Kidney epithelial cell (primary cell): ENCODE measurements around the gene ASIC1. TPM values are rescaled to one million over a fixed set of nuclear protein-coding genes. Genes with fewer than 3 reads are reported as not detected.

ENCODE experiments used
- DNase-seq: peaks from one replicate; pipeline ENCODE4 v3.0.0-alpha.2; 2010; ENCODE audit warnings: low read depth
- H3K27me3 ChIP-seq: 2 replicates; pipeline ENCODE4 v1.6.0; 2011; ENCODE audit warnings: low read length; ENCODE audit not compliant: control insufficient read depth, insufficient read depth
- H3K36me3 ChIP-seq: 2 replicates; pipeline ENCODE4 v1.5.1; 2011; ENCODE audit warnings: low read length; ENCODE audit not compliant: control insufficient read depth, insufficient read depth
- H3K4me3 ChIP-seq: 2 replicates; pipeline ENCODE4 v1.5.1; 2011; ENCODE audit warnings: low read depth, mild to moderate bottlenecking, control low read depth, low read length
- total RNA-seq: library from RNA; depleted of rRNA; stranded (reverse); fragments of >200 nt; gene quantifications from 2 replicates; pipeline ENCODE4 v1.2.3, GENCODE V29; 2015
- TF ChIP-seq, protein P1 (sequence below): IDR thresholded peaks from 2 replicates; pipeline ENCODE4 v1.5.1; 2011; ENCODE audit warnings: mild to moderate bottlenecking, moderate library complexity, low read length, control low read depth, inconsistent platforms; ENCODE audit not compliant: insufficient read depth, poor library complexity, severe bottlenecking

The ASIC1 gene
- total RNA-seq, 1 donor from 2014 or later: 0.75 TPM

DNA sequence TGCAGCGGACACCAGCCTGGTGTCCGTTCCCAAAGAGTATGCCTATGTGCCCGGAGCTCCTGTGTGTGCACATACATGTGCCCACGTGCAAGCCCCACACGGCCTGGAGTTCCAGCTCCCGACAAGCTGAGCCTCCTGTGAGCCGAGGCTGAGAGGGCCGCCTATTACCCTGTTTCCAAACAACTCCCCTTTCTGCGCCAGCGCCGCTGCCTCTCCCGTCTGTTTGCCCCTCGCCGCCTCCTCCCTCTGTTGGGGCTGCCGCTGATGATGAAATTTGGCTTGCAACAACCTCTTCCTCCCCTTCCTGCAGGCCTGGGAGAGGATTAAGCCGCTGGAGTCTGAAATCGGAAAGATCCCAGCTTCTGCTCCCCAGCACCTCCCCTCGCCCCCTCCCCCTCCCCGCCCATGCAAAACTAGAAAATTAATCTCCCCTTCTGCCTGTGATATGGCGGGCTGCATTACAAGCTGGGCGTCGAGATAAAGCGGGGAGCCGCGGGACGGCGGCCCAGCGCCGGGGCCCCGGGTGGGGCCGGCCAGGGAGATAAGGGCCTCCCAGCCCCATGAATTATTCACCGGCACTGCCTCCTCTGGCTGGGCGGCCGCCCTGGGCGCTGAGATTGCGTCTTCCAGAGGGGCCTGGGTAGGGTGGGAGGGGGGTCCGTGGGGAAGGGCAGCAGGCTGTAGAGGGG is 6.8 kb upstream of the ASIC1 start:
- peaks cover 27% of the 10 kb centered on the region for H3K27me3 ChIP-seq
- H3K4me3 ChIP-seq: no peak overlapping the region
- TF ChIP-seq, protein P1, sequence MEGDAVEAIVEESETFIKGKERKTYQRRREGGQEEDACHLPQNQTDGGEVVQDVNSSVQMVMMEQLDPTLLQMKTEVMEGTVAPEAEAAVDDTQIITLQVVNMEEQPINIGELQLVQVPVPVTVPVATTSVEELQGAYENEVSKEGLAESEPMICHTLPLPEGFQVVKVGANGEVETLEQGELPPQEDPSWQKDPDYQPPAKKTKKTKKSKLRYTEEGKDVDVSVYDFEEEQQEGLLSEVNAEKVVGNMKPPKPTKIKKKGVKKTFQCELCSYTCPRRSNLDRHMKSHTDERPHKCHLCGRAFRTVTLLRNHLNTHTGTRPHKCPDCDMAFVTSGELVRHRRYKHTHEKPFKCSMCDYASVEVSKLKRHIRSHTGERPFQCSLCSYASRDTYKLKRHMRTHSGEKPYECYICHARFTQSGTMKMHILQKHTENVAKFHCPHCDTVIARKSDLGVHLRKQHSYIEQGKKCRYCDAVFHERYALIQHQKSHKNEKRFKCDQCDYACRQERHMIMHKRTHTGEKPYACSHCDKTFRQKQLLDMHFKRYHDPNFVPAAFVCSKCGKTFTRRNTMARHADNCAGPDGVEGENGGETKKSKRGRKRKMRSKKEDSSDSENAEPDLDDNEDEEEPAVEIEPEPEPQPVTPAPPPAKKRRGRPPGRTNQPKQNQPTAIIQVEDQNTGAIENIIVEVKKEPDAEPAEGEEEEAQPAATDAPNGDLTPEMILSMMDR: no peak
- no peak for DNase-seq
- no peaks in the 10 kb centered on the region for H3K36me3 ChIP-seq

DNA sequence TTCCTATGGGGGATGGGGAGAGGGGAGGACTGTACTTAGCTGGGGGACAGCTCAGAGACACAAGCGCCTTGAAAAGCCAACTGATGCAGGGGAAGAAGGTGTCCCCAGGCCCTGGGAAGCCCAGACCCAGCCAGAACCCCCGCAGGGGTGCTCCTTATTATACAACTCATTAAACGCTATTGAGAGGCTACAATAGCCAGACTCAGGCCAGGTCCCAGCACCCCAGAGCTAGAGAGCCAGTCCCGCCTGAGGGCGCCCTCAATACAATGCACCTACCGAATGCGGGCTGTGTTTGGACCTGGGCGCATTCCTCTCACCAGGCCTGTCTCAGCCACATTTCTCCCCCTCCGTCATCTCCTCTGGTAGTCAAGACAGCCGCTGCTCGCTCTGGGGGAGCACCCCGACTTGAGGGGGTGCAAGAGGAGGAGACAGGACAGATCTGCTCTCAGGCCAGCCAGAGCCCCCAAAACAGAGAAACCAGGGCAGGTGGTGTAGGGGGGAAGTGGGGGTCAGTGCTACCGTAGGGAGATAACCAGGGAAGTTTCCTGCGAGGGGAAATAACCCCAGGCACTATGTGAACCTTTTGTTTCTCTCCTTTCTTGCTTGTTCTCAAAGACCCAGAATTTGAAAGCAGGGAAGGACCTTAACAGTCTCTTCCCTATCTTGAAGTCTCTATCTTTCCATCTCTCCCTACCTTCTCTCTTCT is 6.1 kb upstream of the ASIC1 start:
- H3K27me3 ChIP-seq: peaks cover 28% of the 10 kb centered on the region
- TF ChIP-seq, protein P1: no peak
- H3K36me3 ChIP-seq: no peaks in the 10 kb centered on the region
- no peak overlapping the region for H3K4me3 ChIP-seq
- DNase-seq: no peak

DNA sequence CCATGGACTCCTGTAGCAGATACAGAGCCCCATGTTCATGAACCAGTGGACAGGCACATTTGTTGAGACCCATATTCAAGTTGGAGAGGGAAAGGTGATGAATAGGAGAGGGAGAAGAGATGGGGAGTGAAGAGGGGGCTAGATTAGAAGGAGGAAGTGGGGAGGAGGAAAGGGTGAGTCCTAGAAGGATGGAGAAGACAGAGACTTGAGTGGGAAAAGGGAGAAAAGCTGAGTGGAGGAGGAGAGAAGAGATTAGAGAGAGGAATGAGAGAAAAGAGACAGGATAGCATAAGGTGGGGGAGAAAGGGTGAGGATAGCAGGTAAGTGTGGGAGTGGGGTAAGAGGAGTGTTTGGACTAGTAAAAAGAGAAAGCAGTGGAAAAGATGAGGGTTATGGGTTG is 4.9 kb upstream of the ASIC1 start:
- Histone ChIP-seq H3K4me3 (no peak overlapping the region), H3K27me3 (peaks cover 38% of the 10 kb centered on the region), H3K36me3 (no peaks in the 10 kb centered on the region)
- no peak for DNase-seq
- TF ChIP-seq, protein P1: no peak

DNA sequence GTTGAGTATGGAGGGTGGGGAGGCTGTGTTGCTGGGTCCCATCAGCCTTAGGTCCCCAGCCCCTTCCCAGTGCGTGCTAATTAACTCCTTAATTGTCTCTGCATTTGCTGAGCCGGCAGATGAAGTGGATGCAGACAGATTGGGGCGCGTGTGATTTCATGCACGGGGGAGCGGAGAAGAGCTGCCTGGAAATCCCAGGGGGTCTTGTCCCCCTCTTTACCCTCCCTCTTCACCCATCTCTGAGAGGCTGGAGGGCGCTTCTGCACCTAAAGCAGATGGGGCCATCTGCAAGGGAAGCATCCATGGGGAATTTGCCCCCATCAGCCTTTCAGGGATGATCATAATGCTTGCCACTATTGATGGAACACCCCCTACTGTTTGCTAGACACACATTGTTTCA is 4.4 kb upstream of the ASIC1 start:
- peaks cover 38% of the 10 kb centered on the region for H3K27me3 ChIP-seq
- H3K4me3 ChIP-seq: no peak overlapping the region
- no peak for DNase-seq
- no peaks in the 10 kb centered on the region for H3K36me3 ChIP-seq
- TF ChIP-seq, protein P1: no peak

DNA sequence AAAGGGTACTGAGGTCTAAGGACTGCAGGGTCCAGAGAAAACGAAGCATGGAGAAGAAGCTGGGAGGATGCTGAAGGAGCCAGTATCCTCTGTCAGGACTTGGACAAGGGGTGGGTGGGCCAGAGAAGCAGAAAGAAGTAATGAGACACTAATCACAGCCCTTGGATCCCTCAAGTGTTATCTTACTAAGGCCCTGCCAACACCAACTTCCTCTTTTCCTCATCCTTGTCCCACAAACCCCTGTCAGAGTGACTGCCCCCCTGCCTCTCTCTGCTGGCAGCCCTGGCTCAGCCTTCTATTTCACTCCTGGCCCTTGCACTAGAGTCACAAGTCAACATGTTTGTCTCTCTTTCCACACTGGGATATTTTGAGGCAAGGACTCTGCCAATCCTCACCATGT is 3.8 kb upstream of the ASIC1 start:
- peaks cover 38% of the 10 kb centered on the region for H3K27me3 ChIP-seq
- TF ChIP-seq, protein P1: no peak
- H3K36me3 ChIP-seq: no peaks in the 10 kb centered on the region
- no peak overlapping the region for H3K4me3 ChIP-seq
- no peak for DNase-seq
